Eye (tissue), 1 donor: Measurements from ENCODE around the gene GRIK3.
A peak's percentile ranks its signal among the peaks of the same experiment; 100 is the strongest.

ENCODE experiments used
- DNase-seq: peaks from one replicate; pipeline ENCODE4 v3.0.0-alpha.2; 2015

GRIK3 gene

DNA sequence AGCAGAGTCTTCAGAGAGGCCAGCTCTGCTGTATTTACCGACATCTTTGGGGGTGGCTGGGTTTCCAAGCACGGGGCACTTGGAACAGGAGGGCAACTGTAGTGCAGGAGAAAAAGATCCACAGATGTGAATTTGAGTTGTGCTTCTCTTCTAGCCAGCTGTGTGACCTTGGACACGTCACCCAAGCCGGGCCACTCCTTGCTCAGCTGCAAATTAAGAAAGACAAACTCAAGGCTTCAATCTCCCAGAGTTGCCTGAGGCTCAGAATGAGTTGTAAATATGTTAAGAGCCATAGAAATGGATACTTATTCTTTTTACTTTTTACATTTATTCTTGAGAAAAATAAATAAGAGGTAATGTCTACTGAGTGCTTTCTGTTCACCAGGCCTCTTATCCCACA is 24.3 kb downstream of the GRIK3 start:
- DNase-seq: no peak

DNA sequence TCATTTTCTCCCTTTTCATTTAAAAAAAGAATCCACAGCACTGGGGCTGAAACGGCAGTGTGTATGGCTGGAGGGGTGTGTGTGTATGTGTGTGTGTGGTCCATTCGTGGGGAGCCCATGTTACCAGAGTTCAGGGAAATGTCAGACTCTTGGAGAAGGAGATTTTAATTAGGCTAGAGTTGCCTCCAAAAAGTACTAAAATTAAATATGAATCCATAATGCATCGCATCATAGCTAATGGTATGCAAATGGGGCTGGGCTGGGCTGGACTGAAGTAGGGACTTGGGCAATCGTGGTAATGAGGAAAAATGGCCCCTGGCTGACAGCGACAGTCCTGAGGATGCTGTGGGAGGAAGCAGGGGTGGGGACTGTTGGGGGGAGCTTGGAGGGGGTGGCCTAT is 24.8 kb downstream of the GRIK3 start:
- no peak for DNase-seq

GRCh38 chr1:37006132-37006868 is 28.0 kb downstream of the GRIK3 start:
- no peak for DNase-seq

- DNase-seq: no peak
Measured at GRCh38 chr1:37002898-37003297, 31.4 kb downstream of the GRIK3 start.

DNA sequence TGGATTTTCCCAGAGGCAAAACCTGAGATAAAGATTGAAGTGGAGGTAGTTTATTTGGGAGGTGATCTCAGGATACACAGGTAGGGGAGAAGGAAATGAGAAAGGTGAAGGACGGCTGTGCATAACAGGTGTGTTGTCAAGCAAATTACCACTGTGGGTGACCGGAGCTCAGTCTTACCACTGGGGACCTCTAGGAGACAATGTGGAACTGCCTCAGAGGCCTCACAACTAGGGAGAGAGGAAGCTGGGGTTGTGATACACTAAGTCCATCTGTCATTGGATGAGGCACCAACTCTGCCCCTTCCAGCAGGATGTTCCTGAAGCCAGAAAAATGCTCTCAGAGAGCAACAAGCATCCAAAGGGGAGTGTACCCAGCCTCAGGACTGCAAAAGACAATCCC is 32.6 kb downstream of the GRIK3 start:
- DNase-seq: no peak

DNA sequence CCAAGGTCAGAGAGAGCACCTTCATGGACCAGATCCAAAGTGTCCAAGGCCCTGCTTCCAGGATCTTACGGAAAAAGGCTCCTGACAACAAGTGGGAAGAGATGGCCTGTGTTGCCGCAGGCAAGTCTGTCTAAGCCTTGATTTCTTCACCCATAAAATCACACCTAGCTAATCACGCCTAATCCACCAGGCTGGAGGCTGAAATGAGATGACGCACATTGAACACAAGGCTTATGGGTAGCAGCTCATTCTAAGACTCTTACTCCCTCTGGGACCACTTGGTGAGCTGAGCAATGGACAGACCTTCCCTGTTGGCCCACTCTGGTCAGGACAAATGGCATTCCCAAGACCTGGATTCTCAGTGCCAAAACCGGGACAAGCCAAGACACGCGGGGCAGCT is 38.2 kb downstream of the GRIK3 start:
- DNase-seq: no peak

GRCh38 chr1:36994868-36995267 is 39.4 kb downstream of the GRIK3 start:
- DNase-seq: peak; percentile 34

DNA sequence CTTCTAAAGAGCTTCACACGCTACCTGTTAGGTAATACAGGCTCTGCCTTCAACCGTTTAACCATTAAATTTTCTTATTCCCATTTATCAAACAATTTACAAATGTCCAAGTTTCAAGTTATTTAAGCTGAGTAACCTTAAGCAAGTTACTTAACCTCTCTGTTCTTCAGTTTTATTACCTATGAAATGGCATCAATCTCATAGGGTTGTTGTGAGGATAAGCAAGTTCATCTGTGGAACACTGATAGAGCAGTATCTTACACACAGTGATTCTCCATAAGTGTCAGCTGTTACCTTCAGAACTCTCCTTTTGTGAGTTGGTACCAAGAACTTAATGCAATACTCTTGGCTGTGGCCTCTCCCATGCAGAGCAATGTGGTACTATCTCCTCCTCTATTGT is 40.0 kb downstream of the GRIK3 start:
- DNase-seq: no peak

DNA sequence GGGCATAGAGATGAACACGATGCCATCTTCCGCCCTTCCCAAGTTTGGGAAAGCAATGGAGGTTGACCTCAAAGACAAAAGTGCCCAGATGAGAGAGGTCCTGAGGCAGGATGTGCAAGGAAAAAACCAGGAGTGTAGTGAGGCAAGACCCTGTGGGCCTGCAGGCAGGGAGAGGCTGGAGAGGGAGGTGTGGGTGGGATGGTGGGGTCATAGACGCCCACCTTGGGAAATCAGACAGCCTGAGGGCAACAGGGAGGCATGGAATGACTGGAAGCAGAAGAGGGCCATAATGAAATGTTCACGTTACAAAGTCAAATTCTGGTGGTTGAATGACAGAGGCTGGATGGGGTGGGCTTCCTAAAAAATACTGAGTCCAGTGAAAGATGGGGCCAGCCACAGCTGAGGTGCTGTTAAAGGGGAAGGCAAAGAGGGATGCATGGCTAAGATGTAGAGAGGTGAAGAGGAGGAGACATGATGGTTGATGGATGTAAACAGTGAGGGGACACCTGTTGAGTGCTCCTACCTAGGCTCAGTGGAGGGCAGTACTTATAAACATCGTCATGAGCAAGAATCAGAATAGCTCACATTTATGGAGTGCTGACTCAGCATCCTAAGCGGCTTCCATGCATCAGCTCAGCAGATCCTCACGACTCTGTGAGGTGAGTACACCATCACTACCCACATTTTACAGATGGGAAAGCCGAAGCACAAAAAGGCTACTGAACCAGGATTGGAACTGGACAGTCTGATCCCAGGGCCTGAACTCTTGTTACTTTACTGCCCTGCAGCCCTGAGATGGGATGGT is 42.0 kb downstream of the GRIK3 start:
- DNase-seq: no peak

DNA sequence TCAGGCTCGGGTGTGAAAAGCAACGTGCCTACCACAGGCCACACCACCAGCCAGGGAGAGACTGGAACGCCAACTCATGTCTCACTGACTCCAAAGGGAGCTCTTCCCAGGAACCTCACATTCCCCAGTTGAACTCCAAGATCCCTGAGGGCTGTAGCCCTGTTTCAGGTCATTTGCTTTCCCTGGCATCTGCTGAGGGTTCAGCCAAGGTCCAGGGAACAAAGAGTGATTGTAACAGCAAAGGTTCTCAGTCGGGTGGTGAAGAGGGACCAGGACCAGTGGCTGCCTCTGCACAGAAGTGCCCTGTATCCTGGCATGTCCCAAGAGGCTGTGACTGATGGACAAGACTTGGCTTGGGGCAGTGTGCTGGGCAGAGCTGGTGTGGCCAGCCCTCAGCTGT is 42.8 kb downstream of the GRIK3 start:
- no peak for DNase-seq

GRCh38 chr1:36990928-36991327 is 43.4 kb downstream of the GRIK3 start:
- no peak for DNase-seq

DNA sequence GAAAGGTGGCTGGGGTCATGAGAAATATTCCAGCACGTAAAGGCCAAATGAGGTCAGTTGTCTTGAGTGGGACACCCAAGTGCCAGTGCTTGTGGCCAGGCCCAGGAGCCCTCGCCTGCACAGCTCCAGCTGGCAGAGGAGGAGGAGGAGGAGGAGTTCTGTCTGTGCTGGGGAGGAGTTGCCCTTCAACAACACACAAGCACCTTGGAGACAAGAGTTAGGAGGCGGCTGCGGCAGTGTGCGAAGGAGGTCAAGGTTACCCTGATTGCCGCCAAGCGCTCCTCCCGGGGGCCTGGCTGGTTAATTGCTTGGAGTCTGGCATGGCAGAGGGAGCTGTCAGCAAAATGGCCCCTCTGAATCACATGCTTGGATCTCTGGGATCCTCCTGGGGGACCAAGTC is 45.1 kb downstream of the GRIK3 start:
- DNase-seq: peak; percentile 56

- peak; percentile 28 for DNase-seq
Measured at GRCh38 chr1:36988741-36989193, 45.5 kb downstream of the GRIK3 start.

DNA sequence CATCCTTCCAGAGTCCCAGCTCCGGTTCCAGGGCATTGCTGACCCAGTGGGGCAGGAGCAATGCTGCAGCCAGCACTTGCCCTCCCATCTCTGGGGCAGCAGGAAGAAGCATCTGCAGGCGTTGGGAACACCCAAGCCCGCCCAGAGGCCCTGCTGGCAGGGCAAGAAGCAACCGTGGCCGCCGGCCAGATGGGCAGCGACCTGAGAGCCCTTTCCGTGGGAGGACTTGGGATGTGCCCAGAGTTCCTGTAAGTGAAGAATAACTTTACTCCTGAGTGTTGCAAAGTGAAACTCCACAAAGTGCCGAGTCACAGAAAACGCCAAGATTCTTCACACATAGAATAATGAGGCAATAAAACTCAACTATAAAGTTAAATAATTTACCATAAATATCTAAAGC is 46.0 kb downstream of the GRIK3 start:
- DNase-seq: no peak

DNA sequence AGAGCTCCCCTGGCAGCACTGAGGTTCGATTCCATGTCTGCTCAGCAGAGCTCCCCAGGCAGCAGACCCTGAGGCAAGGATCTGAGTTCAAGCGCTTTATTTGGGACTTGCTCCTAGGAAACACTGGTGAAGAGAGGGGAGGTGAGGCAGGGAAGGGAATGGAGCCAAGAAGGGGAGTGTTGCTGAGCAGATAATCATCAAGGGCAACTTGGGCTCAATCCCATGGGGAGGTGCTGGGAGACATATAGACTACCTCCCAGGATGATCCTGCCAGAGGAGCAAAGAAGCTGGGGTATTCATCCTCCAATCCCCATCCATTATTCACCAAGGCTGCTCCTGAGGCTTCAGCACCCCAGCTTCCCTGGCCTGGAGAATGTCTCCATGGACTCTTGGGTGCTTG is 47.0 kb downstream of the GRIK3 start:
- no peak for DNase-seq

- no peak for DNase-seq
Measured at GRCh38 chr1:36986241-36986985, 47.9 kb downstream of the GRIK3 start.

- DNase-seq: no peak
Measured at GRCh38 chr1:36984675-36985074, 49.6 kb downstream of the GRIK3 start.

DNA sequence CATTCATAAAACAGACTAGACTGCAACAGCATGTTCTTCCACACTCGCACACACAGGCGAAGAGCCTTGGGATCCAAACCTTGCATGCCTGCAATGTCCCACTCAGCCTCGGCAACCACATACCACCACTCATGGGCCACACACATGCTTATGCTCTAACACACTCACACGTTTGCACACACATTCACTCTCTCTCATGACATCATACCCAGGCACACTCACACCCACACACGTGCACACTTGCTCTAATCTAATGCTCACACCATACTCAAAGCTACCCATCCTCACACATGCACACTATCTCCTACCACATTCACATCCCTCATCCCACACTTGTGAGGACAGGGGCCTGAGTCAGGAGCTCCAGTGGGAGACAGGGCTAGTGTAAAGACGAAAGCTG is 50.3 kb downstream of the GRIK3 start:
- DNase-seq: no peak

- DNase-seq: peak; percentile 70
Measured at GRCh38 chr1:36982709-36983108, 51.6 kb downstream of the GRIK3 start.

DNA sequence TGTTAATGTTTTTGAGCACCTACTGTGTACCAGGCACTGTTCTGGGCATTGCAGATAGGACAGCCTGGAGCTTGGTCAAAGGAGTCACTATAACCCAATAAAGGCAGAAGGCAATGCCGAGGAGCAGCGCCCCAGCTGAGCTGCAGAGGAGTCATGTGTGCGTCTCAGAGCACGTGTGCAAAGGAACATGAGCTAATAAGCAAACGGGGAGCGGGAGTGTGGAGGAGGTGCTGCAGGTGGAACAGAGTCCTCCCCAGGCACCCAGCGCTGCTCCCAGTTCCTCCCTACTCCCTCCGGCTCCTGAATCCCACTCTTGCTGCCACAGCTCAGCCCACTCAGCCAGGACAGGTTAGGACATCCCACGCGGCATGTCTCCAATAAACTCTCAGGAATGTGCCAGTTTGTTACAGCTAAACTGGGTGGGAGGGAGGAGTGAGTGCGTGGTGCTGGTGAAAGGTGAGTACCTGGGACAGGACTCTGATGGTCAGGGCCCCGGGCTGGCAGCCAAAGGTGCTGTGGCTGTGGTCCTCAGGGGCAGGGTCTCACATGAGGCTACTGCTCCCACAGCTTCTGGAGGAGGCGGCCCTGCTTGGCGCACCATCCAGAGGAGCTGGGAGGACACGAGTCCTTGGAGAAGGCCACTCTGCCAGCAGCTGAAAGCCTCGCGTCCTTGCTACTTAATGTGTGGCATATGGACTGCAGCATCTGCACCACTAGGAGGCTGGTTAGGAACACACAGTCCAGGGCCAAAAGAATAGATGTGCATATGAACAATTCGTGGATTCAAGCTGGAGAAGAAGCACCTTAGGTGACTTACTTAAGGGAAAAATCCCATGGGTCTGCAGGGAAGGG is 52.3 kb downstream of the GRIK3 start:
- peak; percentile 63 for DNase-seq

DNA sequence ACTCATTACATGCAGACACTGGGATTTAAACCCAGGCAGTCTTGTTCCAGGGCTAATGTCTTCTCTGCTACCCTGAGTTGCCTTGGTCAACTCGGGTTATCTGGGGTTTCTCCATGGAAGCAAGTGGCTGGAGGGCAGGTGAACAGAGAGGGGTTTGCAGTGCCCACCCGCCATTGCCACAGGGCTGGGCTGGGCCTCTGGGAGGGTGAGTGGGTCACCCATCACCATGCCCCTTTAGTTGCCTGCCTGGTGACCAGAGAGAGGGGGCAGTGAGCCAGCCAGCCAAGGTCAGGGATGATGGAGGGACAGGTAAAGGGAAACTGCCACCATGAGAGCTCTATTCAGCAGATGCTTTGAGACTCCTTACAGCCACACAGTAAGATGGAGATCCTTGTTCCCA is 53.2 kb downstream of the GRIK3 start:
- DNase-seq: no peak

- no peak for DNase-seq
Measured at GRCh38 chr1:36977731-36978406, 56.4 kb downstream of the GRIK3 start.
